ENCODE results near the gene APBA2. TPM values are rescaled to one million over a fixed set of nuclear protein-coding genes. Genes with fewer than 3 reads are reported as not detected.

Gene APBA2
- total RNA-seq, 2 donors from 2014 or later: 9.1 to 9.8 TPM

DNA sequence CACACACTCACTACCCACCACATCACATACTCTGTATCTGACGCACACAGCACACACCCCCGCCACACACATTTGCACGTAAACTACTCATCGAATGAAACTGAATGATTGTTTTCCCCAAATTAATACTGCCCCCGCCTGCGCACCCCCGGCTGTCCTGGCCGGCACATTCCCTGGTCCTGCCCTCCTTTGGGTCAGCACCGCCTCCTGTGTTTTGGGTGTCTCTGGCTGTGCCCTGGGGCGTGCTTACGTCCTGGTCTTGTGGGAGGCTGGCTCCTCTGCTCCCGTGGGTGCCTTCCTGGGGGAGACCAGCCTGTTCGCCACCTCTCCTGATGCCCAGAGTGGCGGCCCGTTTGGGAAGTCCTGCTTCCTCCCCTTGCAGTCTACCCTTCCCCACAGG lies 30.2 kb downstream of the APBA2 start:
- no peak overlapping the region for H3K4me3 Mint-ChIP-seq
- H3K4me1 Mint-ChIP-seq (ENCODE audit: low read depth): peaks cover 29% of the 10 kb centered on the region
- no peak for ATAC-seq (replicated peaks in 1 of 2)
- H3K27ac Mint-ChIP-seq: no peak overlapping the region
- no peaks in the 10 kb centered on the region for H3K9me3 Mint-ChIP-seq
- no peaks in the 10 kb centered on the region for H3K36me3 Mint-ChIP-seq (ENCODE audit: insufficient read depth in 2 of 2)
- H3K27me3 Mint-ChIP-seq (ENCODE audit: low read depth): no peaks in the 10 kb centered on the region
- DNase-seq: no peak

DNA sequence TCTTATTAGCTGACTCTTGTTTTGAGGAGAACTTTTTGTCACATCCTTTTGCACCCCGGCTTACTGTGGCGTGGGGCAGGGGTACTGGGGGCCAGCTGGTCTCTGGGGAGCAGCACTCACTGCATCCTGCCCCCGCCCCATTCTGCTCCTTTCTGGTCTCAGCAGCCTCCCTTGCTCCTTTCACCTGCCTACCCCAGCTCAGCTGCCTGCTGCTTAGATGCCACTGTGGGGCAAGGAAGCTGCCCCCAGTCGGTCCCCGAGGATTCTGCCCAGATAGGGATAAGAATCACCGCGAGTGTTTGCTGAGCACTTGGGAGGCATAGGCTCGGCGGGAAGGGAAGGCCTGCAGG lies 32.0 kb downstream of the APBA2 start:
- Mint-ChIP-seq H3K4me3 (peak overlapping the region in 1 of 2 donors; percentile 40), H3K4me1 (ENCODE audit: low read depth) (peaks cover 33% of the 10 kb centered on the region), H3K9me3 (no peaks in the 10 kb centered on the region), H3K36me3 (ENCODE audit: insufficient read depth in 2 of 2) (no peaks in the 10 kb centered on the region), H3K27me3 (ENCODE audit: low read depth) (no peaks in the 10 kb centered on the region), H3K27ac (no peak overlapping the region)
- ATAC-seq (replicated peaks in 1 of 2) (no peak), DNase-seq (no peak)

DNA sequence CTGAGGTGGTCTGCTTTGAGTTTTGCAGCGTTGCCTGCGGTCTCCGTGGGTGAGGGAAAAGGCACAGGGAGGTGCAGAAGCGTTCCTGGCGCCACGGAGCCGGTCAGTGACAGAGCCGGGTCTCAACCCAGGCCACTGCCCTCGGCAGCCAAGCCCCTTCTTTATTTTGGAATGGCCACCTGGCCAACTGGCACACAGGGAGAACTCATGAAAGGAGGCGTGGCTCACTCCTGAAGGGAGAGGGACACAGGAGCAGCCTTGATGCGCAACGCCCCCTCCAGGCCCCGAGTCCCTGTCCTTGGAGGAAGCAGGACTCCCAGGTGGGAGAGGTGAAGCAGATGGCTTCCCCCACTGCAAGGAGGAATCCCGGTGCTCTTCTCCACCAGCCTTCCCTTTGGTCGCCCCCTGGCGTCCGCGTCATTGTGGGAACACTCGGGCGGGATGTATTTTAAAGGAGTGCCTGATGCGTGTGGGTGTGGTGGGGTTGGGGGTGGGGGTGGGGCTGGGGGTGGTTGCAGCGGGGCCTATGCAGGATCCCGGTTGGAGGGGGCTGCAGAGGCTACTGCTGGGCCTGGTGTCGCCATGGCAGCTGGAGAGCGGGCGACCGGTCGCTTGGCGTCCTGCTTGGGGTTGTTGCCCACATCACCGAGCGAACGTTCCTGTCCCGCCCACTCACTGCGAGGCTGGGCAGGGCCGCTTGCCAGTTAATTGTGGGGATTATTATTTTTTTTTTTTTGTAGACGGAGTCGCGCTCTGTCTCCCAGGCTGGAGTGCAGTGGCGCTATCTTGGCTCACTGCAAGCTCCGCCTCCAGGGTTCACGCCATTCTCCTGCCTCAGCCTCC lies 32.6 kb downstream of the APBA2 start:
- peaks cover 33% of the 10 kb centered on the region for H3K4me1 Mint-ChIP-seq (ENCODE audit: low read depth)
- no peak overlapping the region for H3K27ac Mint-ChIP-seq
- ATAC-seq (replicated peaks in 1 of 2) (no peak), DNase-seq (no peak)
- no peaks in the 10 kb centered on the region for H3K36me3 Mint-ChIP-seq (ENCODE audit: insufficient read depth in 2 of 2)
- H3K9me3 Mint-ChIP-seq: no peaks in the 10 kb centered on the region
- H3K4me3 Mint-ChIP-seq: peak overlapping the region in 1 of 2 donors; percentile 65
- H3K27me3 Mint-ChIP-seq (ENCODE audit: low read depth): no peaks in the 10 kb centered on the region

DNA sequence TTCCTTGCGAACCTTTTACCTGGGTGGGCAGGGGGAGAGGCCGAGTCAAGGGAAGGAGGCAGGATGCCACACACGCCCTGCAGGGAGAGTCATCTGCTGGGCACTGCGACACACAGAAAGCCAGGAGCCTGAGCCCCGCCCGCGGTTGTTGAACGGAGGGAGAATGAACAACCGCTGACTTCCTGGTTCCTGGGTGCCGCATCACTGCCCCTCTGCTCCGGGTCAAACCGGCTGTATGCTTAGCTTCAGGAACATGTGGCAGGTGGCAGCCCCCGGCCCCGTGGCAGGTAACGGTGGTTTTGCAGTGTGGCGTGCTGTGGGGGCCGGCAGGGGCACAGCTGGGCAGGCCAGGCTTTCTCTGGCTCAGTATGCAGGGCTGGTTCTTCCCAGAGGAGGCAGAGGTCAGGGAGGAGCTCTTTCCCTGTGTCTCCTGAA lies 33.4 kb downstream of the APBA2 start:
- DNase-seq (peak; percentile 46 to 50), ATAC-seq (replicated peaks in 1 of 2) (peak; percentile 56 to 74)
- peak overlapping the region; percentile 33 to 65 for H3K4me3 Mint-ChIP-seq
- peaks cover 41% of the 10 kb centered on the region for H3K4me1 Mint-ChIP-seq (ENCODE audit: low read depth)
- no peaks in the 10 kb centered on the region for H3K27me3 Mint-ChIP-seq (ENCODE audit: low read depth)
- no peaks in the 10 kb centered on the region for H3K36me3 Mint-ChIP-seq (ENCODE audit: insufficient read depth in 2 of 2)
- H3K27ac Mint-ChIP-seq: no peak overlapping the region
- no peaks in the 10 kb centered on the region for H3K9me3 Mint-ChIP-seq

DNA sequence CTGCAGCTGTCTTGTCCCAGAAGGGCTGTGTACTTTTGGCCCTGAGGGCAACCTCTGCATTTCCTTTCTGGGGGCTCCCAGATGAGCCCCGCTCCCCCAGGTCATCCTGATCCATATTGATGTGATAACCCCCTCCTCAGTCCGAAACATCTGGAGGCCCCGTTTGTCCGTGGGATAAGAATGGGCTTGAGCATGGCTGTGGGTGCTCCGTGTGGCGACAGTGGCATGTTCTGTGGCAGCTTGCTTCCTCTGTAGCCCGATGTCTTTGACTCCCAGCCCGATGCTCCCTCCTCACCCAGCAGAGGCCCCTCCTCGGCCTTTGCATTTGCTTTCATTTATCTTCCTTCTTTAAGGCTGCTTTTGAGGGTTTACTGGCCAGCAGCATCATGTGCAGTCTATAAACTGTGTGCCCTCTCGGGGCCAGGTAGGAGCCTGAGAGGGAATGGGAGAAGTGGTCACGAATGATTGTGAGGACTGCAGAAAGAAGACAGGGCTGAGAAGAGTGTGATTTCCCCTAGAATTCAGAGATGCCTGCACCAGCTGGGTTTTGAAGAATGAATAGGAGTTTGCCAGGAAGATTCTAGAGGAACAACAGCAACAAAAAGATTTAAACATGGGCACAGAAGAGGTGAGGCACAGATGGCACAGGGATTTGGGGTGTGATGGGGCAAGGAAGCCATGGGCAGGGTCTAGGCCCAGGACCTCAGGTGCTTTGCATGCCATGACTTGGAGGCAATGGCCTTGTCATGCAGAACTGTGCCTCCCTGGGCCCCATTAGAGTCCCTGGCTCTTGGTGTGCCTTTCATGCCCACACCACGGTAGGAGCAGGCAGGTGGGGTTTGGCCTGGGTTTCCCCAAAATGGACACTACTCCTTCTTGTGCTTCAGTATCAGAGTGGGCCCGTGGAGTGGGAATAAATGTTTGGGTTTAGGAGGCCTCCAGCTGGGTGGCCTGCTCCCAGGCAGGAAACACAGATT lies 34.2 kb downstream of the APBA2 start:
- Mint-ChIP-seq H3K27ac (no peak overlapping the region), H3K27me3 (ENCODE audit: low read depth) (no peaks in the 10 kb centered on the region), H3K36me3 (ENCODE audit: insufficient read depth in 2 of 2) (no peaks in the 10 kb centered on the region), H3K4me3 (peak overlapping the region; percentile 33 to 65), H3K4me1 (ENCODE audit: low read depth) (peaks cover 49% of the 10 kb centered on the region), H3K9me3 (no peaks in the 10 kb centered on the region)
- peak; percentile 28 to 47 for ATAC-seq (replicated peaks in 1 of 2)
- no peak for DNase-seq

DNA sequence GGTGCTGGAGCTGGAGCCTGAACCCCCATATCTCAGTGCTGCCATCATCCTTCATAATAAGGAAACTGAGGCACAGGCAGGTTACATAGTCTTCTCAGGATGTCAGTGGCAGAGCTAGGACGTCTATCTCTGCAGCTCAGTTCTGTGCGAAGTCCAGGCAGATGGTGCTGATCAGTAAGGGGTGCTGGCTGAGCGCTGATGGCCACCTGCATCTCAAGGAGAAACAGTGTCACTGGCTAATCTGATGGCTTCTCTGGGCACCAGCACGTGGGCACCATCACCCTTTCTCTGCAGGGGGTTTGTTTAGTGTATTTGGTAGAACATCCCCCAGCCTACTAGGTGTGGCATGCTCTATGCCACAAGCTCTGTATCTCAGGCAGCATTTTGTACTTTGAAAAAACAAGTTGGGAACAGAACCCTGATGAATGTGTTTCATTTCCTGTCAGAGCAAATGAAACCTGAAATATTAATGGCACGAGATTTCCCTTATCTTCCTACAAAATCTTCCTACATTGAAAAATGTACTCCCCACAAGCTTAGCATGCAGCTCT lies 35.1 kb downstream of the APBA2 start:
- Mint-ChIP-seq H3K4me1 (ENCODE audit: low read depth) (peaks cover 53% of the 10 kb centered on the region), H3K9me3 (no peaks in the 10 kb centered on the region), H3K27me3 (ENCODE audit: low read depth) (no peaks in the 10 kb centered on the region), H3K4me3 (peak overlapping the region; percentile 40 to 65), H3K27ac (no peak overlapping the region), H3K36me3 (ENCODE audit: insufficient read depth in 2 of 2) (no peaks in the 10 kb centered on the region)
- DNase-seq: no peak
- ATAC-seq (replicated peaks in 1 of 2): no peak

DNA sequence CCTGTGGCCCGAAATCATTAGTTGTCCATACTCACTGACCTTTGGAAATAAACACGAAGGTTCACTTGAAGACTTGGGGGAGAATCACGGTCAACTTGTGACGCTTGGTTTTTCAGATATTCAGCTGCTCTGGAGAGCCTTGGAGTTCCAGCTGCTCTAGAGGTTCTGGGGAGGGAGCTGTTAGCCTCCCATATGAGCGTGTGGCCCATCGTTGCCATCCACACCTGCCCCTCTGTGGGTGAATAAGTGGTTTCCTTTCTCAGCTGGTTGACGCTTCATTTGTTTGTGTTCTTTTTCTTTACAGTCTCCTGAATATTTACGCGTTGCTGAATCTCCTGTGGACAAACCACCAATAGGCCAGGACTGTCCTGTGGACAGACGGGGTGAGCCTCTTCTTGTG lies 35.6 kb downstream of the APBA2 start:
- no peaks in the 10 kb centered on the region for H3K9me3 Mint-ChIP-seq
- no peak for DNase-seq
- H3K4me1 Mint-ChIP-seq (ENCODE audit: low read depth): peaks cover 53% of the 10 kb centered on the region
- no peaks in the 10 kb centered on the region for H3K36me3 Mint-ChIP-seq (ENCODE audit: insufficient read depth in 2 of 2)
- H3K27ac Mint-ChIP-seq: no peak overlapping the region
- ATAC-seq (replicated peaks in 1 of 2): no peak
- peak overlapping the region; percentile 20 to 40 for H3K4me3 Mint-ChIP-seq
- H3K27me3 Mint-ChIP-seq (ENCODE audit: low read depth): no peaks in the 10 kb centered on the region

DNA sequence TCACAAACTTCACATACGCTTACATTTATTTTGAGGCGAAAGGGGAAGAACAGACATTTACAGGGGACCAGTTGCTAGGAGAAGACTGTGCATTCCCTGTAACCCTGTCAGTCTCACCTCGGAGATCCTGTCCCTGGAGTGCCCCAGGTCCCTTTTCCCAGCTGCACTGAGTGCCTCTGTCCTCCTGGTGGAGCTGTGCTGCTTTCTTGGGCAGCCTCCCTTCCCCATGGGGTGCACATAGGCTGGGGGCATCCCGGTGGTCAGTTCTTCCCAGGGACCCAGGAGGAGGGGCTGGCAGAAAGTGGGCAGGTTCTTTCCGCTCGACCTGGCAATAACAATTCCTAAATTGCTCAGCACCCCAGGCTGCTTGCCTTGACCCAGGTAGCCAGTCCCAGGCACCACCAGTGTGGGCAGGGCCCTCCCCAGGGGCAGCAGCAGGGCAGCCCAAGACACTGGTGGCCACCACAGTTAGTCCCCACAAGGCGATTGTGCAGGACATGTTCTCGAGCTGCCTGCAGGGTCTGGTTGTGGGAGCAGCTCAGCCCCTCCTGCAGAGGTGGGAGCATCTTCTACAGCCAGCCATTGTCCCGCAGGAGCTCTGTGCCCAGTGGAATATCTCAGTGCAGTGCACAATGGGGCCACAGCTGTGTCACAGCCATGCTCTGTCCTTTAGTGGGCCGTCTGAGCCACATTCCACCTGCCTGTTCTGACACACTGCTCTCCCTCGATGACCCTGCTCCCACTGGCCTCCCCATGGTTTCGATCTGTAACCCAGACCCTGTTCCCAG lies 36.3 kb downstream of the APBA2 start:
- H3K4me3 Mint-ChIP-seq: no peak overlapping the region
- ATAC-seq (replicated peaks in 1 of 2) (no peak), DNase-seq (no peak)
- H3K27ac Mint-ChIP-seq: no peak overlapping the region
- H3K9me3 Mint-ChIP-seq: no peaks in the 10 kb centered on the region
- H3K27me3 Mint-ChIP-seq (ENCODE audit: low read depth): no peaks in the 10 kb centered on the region
- peaks cover 53% of the 10 kb centered on the region for H3K4me1 Mint-ChIP-seq (ENCODE audit: low read depth)
- no peaks in the 10 kb centered on the region for H3K36me3 Mint-ChIP-seq (ENCODE audit: insufficient read depth in 2 of 2)

DNA sequence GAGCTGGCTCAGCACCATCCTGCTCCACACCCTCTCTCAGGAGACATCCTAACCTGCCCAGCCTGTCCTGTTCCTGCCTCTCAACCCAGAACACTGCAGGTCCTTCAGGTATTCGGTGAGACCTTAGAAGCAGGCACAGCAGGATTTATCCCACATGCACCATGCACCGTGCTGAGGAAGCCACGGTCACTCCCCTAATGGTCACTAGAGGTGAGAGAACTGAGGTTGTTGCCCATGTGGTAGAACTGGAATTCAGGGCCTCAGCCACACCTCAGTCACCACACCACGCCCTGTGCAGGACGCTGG lies 36.9 kb downstream of the APBA2 start:
- peaks cover 53% of the 10 kb centered on the region for H3K4me1 Mint-ChIP-seq (ENCODE audit: low read depth)
- no peak for ATAC-seq (replicated peaks in 1 of 2)
- H3K36me3 Mint-ChIP-seq (ENCODE audit: insufficient read depth in 2 of 2): no peaks in the 10 kb centered on the region
- no peak overlapping the region for H3K4me3 Mint-ChIP-seq
- no peaks in the 10 kb centered on the region for H3K27me3 Mint-ChIP-seq (ENCODE audit: low read depth)
- DNase-seq: no peak
- H3K27ac Mint-ChIP-seq: no peak overlapping the region
- no peaks in the 10 kb centered on the region for H3K9me3 Mint-ChIP-seq

DNA sequence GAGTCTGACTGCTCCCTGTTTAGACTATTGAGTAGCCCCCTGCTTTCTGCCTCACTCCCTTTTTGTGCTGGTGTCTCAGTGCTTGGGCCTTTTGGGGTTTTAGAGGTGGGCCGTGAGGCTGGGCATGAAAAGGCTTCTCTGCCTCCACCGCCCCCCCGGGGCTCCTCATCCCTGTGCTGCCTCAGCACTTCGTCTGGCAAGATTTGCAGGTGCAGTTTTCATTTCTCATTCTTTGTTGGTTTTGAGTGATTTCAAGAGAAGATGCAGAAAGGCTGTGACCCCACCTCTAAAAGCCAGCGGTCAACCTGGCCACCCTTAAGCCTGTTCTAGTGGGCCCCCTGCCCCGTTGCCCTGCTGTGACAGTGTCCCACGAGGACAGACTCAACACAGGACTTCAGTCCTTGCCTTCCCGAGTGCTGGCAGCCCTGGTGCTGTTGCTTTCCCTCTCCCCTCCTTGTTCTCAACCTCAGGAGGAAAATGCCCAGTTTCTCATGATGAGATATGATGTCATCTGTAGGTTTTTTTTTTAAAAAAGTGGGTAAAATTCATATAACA lies 38.0 kb downstream of the APBA2 start:
- H3K27ac Mint-ChIP-seq: peak overlapping the region; percentile 74
- H3K9me3 Mint-ChIP-seq: no peaks in the 10 kb centered on the region
- ATAC-seq (replicated peaks in 1 of 2): peak; percentile 8 to 18
- no peaks in the 10 kb centered on the region for H3K27me3 Mint-ChIP-seq (ENCODE audit: low read depth)
- H3K36me3 Mint-ChIP-seq (ENCODE audit: insufficient read depth in 2 of 2): no peaks in the 10 kb centered on the region
- peaks cover 58% of the 10 kb centered on the region for H3K4me1 Mint-ChIP-seq (ENCODE audit: low read depth)
- peak overlapping the region in 1 of 2 donors; percentile 40 for H3K4me3 Mint-ChIP-seq
- DNase-seq: no peak

DNA sequence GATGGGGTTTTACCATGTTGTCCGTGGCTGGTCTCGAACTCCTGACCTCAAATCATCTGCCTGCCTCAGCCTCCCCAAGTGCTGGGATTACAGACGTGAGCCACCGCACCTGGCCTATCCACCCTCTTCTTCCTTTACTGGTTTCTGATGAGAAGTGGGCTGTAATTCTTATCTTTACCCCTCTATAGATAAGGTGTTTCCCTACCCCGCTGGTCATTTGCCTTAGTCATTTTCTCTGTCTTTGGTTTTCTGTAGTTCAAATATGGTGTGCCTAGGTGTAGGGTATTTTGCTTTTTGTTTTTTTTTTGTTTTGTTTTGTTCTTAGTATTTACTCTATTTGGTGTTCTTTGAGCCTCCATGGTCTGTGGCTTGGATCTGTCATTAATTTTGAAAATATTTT lies 41.3 kb downstream of the APBA2 start:
- H3K4me3 Mint-ChIP-seq: no peak overlapping the region
- DNase-seq: no peak
- no peaks in the 10 kb centered on the region for H3K27me3 Mint-ChIP-seq (ENCODE audit: low read depth)
- no peaks in the 10 kb centered on the region for H3K9me3 Mint-ChIP-seq
- no peaks in the 10 kb centered on the region for H3K36me3 Mint-ChIP-seq (ENCODE audit: insufficient read depth in 2 of 2)
- no peak for ATAC-seq (replicated peaks in 1 of 2)
- H3K27ac Mint-ChIP-seq: no peak overlapping the region
- peaks cover 26% of the 10 kb centered on the region for H3K4me1 Mint-ChIP-seq (ENCODE audit: low read depth)

DNA sequence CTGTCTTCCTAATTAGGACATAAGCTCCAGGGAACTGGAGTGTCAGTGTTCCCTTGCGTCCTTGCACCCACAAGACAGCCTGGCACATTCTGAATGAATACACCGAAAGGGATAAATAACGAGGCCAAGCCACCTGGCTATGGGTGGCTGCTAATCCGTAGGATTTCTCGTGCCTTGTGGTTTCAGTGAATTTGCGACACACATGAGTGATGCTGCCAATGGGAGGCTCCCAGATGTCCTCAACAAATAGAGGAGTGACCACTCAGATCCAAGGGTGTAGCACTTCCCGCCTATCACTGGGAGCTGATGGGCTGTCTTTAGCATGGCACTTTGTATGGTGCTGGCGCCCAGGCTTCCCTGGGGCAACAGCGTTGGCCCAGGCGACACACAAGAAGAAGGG lies 43.4 kb downstream of the APBA2 start:
- Mint-ChIP-seq H3K4me1 (ENCODE audit: low read depth) (peaks cover 25% of the 10 kb centered on the region), H3K4me3 (no peak overlapping the region), H3K36me3 (ENCODE audit: insufficient read depth in 2 of 2) (no peaks in the 10 kb centered on the region), H3K9me3 (no peaks in the 10 kb centered on the region), H3K27ac (no peak overlapping the region), H3K27me3 (ENCODE audit: low read depth) (no peaks in the 10 kb centered on the region)
- ATAC-seq (replicated peaks in 1 of 2) (no peak), DNase-seq (no peak)
